HFF-Myc (cell line): Measurements from ENCODE around the gene TMEM62.

Source experiments
- DNase-seq: peaks from one replicate; pipeline ENCODE4 v3.0.0-alpha.2; 2011; ENCODE audit warnings: low read depth; ENCODE audit errors: extremely low read depth
- H3K4me3 ChIP-seq: replicated peaks from 2 replicates; pipeline ENCODE4 v1.5.1; 2011; ENCODE audit warnings: low read depth, mild to moderate bottlenecking, control low read depth, low read length
- CTCF ChIP-seq: IDR thresholded peaks from 2 replicates; pipeline ENCODE4 v1.5.1; 2012; ENCODE audit warnings: mild to moderate bottlenecking, low read depth, low read length, control low read depth; ENCODE audit errors: missing control alignments

TMEM62 gene

GRCh38 chr15:43095243-43095642 lies 38.1 kb upstream of the TMEM62 start:
- no peak for DNase-seq
- TF ChIP-seq CTCF, result no peak
- no peak overlapping the region for H3K4me3 ChIP-seq

- H3K4me3 ChIP-seq, result no peak overlapping the region
- TF ChIP-seq CTCF, result no peak
- DNase-seq, result no peak
Measured at GRCh38 chr15:43095708-43096347, 37.6 kb upstream of the TMEM62 start.

- TF ChIP-seq CTCF, result no peak
- no peak overlapping the region for H3K4me3 ChIP-seq
- DNase-seq, result no peak
Measured at GRCh38 chr15:43096411-43096810, 37.0 kb upstream of the TMEM62 start.

GRCh38 chr15:43099105-43099845 lies 34.1 kb upstream of the TMEM62 start:
- no peak for DNase-seq
- H3K4me3 ChIP-seq, result no peak overlapping the region
- TF ChIP-seq CTCF, result no peak

- DNase-seq, result no peak
- no peak for TF ChIP-seq CTCF
- H3K4me3 ChIP-seq, result no peak overlapping the region
Measured at GRCh38 chr15:43100971-43101370, 32.4 kb upstream of the TMEM62 start.

- no peak for TF ChIP-seq CTCF
- no peak overlapping the region for H3K4me3 ChIP-seq
- DNase-seq, result no peak
Measured at GRCh38 chr15:43102187-43102586, 31.2 kb upstream of the TMEM62 start.

GRCh38 chr15:43103907-43104306 lies 29.5 kb upstream of the TMEM62 start:
- no peak for DNase-seq
- no peak overlapping the region for H3K4me3 ChIP-seq
- TF ChIP-seq CTCF, result no peak
